SK-N-DZ (cell line): Measurements from ENCODE around the gene BIN1. TPM values are rescaled to one million over a fixed set of nuclear protein-coding genes. Genes with fewer than 3 reads are reported as not detected.

Experiments
- DNase-seq: peaks from one replicate; pipeline ENCODE4 v3.0.0-alpha.2; 2015; ENCODE audit warnings: low spot score
- polyA plus RNA-seq, 2 experiments: library from polyadenylated mRNA; depleted of rRNA; stranded (reverse); fragments of >200 nt; gene quantifications; 2 replicates each; pipeline ENCODE4 v1.2.3, GENCODE V29; 2014

BIN1 gene, protein sequence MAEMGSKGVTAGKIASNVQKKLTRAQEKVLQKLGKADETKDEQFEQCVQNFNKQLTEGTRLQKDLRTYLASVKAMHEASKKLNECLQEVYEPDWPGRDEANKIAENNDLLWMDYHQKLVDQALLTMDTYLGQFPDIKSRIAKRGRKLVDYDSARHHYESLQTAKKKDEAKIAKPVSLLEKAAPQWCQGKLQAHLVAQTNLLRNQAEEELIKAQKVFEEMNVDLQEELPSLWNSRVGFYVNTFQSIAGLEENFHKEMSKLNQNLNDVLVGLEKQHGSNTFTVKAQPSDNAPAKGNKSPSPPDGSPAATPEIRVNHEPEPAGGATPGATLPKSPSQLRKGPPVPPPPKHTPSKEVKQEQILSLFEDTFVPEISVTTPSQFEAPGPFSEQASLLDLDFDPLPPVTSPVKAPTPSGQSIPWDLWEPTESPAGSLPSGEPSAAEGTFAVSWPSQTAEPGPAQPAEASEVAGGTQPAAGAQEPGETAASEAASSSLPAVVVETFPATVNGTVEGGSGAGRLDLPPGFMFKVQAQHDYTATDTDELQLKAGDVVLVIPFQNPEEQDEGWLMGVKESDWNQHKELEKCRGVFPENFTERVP
- polyA plus RNA-seq (2014; cell fraction: cytosol; rRNA removed), result 73.3 and 73.9 TPM in 2 replicates
- polyA plus RNA-seq (2014; cell fraction: nucleus; rRNA removed), result 151 and 178 TPM in 2 replicates

DNA sequence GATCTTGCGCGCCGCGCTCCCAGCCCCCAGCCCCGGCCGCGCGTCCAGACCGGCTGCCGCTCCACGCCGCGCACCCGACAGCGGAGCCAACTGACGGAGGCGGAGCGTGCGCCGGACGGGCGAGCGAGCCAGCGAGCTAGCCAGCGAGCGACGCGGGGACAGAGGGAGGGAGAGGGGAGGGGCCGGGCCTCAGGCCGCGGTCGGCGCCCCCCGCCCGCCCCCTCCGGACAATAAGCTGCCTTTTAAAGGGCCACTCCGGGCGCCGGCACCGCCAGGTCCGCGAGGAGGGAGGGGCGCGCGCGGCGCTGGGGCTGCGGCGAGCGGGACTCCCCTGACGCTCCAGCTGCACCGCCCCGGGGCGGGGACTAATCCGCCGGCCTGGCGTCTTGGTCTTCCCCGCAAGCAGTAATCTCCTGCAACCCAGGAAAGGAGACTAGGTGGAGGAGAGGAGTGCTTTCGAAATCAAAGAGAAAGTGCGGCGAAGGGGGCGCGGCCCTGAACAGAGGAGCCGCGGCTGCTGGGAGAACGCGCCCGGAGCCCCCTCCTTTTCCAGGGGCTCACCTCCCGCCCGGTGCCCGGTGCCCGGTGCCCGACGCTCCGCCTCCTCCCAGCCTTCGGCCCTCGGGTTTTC is at the start of gene BIN1:
Gene BIN1, minus strand, starts transcription at position 164 of the 631 bp plus-strand sequence. CDS start 211 bp downstream, outside the sequence.
- DNase-seq, result peak; percentile 85

DNA sequence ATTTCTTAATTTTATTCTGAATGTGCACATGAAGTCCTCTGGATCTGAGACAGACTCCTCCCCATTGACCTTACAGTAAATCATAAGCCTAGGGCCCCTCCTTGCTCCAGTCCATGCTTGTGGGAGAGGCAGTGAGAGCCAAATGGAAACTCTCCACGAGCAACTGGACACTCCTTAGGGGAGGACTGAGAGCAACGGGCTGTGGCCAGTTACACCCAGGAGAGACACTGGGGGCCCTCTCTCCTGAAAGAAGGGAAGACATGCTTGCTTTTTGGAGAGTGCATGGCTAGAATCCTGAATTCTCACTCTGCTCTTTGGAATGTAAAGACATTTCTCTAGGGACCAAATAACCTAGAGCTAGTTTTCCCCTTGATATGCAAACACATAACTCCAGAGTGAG is 49.0 kb upstream of the BIN1 start:
- DNase-seq, result no peak

DNA sequence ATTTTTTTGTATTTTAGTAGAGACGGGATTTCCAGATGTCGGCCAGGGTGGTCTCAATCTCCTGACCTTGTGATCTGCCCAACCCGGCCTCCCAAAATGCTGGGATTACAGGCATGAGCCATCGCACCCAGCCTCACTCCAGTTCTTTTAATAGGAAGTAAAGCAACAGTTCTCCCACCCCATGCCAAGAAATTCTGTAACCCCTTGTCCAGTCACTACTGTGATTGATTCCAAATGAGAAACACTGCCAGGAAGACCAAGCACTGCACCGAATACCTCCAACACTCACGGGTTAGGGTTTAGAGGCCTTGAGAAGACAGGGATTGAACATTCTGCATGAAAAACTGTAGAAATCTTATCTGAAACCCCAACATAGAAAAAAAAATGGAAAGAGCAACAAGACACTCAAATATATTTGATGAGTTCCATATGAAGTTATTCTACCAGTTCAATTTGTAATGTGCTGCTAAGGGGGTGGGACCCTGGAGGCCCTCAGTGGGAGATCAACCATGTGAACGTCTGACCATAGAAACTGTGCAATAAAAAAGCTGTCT is 48.2 kb upstream of the BIN1 start:
- DNase-seq, result no peak

DNA sequence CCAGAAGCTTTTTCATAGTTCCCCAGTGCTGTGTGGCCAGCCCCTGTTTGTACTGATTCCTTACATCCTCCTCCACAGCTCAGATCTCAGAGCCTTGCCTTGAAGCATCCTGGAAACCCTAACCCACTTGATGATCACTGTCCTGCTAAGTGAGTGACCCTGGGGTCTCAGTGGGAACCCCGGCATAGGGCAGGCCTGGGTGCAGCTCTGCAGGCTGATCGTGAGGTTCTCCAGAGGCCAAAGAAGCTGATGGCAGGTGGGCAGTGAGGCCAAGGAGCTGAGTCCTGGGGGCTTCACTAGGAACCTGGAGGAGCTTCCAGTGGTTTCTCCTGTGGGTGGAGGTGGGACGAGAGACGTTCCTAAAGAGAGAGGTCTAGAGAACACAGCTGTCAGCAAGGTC is 47.4 kb upstream of the BIN1 start:
- no peak for DNase-seq

DNA sequence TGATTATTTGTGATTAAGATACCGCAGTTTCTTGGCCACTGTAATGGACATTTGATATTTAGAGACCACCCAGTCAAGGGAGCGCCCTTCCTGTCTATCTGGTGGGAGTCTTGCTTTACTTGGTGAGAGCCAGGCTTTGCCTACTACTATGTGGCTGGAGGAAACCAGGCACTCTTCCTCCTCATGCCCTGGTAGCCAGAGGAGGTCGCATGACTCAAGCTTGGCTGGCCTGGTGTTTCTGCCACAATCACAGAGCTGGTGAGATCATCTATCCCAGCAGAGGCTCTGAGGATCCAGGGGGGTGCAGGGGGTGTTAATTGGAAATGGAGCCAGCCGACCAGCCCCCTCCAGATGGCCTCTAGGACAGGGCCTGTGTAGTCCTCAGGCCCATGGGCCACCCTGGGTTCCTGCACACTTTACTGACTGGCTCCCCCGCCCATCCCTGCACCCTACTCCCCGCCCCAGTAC is 46.8 kb upstream of the BIN1 start:
- DNase-seq, result no peak

DNA sequence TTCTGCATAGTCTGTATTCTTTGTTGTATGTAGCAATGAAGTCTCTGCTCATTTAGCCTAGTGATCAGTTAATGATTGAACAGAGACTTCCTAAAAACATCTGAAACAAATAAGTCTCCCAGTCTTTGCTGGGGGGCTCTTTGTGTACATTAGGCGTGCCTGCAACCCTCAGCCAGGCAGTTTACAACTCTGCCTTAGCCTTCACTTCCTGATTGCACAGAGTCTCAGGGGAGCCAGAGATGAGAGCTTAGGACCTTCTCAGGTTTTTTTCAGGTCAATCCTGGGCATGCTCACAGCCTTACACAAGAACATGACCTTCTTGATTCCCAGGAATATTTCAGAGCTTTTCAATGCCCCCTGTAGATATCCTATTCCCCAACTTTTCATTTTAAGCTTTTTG is 44.0 kb upstream of the BIN1 start:
- no peak for DNase-seq

DNA sequence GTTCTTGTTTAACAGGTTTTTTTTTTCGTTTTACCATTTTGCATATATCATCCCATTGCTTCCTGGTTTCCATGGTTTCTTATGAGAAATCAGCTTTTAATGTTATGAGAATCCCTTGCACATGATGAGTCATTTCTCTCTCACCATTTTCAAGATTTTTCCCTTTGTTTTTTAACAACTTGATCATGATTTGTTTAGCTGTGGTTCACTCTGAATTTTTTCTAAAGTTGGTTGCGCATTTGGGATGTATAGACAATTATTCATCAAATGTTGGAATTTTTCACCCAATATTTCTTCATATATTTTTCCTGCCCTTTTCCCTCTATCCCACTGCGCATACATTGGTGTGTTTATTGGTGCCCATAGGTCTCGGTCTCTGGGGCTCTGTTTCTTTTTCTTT is 42.4 kb upstream of the BIN1 start:
- no peak for DNase-seq

DNA sequence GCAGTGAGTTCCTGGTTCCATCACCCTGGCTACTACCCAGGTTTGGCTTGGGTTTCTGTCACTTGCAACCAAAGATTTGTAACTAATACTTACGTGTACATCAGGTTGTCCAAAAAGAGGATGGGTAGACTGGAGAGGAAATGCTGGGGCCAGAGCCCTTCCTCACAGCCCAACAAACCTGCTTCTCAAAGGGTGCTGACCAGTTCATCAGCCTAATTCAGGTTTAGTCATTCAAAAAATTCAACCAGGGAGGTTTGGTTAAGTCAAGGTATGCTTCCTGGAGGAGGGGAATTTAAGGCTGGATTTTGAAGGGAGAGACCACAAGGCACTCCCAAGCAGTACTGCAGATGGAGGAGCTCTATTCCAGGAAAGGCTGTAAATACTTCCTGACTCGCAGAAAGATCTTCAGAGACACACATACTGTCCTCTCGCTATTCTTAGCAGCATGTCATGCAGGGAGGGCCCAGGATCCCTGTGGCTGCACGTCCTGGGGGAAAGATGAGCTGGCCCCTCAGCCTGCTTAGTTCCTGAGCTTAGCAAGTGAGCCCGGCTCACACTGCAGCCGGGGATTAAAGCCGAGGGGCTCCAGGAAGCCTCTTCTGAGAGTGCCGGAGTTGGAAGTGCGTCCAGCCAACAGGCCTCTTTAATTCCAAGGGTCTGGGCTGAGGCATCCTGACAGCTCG is 40.0 kb upstream of the BIN1 start:
- no peak for DNase-seq

DNA sequence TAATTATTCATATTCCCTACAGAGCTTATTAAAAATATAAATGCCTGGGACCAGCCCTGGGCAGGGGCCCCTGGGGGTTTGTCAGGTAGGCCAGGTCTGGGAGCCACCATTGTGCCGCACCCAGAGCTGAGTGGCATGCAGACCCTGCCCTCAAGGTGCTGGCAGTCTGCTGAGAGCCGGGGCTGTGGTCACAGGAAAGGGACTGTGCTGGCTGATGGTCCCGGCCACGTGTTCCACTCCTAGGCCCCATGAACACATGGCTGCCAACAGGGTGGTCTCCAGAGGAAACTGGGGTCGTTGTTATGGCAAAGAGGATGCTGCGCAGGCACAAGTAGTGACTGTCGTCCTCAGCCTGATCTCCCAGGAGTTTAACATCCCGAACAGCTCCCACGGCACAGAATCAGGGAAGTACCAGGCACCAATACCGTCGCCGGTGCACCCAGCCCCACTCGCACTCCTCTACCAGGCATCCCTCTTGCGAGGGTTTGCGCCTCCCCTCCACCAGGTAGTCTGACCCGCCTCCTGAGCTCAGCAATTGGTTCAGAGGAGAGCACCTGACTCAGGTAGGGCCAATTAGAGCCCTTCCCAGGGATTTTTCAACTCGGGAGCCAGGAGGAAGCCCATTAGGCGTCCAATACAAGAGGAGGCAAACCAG is 39.2 kb upstream of the BIN1 start:
- DNase-seq, result no peak

DNA sequence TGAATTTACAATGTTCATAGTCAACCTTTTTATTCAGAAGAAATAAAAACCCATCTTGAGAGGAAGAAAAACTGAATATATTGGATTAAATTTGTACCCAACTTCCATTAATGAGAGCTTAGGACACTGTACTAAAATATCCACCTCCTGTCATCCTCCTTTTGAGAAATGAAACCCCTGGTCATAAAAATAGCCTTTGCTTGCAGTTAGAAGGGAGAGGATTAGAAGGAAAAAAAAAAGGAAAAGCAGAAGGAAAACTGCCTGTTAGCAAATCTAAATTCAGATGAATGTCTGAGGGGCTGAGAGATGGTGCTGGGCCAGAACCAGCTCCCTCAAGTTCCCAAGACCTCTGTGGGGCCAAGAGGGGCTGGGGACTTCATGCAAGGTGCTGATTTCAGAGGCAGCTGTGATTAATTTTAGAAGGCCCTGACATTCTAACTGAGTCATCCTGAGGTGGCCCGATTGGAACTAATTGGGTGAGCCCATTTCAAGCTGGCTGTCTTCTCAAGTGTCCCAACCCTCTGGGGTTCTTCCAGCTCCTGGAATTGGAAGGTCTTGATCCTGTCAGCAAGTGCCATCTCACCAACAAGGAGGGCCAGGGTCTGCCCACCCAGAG is 38.4 kb upstream of the BIN1 start:
- DNase-seq, result no peak

DNA sequence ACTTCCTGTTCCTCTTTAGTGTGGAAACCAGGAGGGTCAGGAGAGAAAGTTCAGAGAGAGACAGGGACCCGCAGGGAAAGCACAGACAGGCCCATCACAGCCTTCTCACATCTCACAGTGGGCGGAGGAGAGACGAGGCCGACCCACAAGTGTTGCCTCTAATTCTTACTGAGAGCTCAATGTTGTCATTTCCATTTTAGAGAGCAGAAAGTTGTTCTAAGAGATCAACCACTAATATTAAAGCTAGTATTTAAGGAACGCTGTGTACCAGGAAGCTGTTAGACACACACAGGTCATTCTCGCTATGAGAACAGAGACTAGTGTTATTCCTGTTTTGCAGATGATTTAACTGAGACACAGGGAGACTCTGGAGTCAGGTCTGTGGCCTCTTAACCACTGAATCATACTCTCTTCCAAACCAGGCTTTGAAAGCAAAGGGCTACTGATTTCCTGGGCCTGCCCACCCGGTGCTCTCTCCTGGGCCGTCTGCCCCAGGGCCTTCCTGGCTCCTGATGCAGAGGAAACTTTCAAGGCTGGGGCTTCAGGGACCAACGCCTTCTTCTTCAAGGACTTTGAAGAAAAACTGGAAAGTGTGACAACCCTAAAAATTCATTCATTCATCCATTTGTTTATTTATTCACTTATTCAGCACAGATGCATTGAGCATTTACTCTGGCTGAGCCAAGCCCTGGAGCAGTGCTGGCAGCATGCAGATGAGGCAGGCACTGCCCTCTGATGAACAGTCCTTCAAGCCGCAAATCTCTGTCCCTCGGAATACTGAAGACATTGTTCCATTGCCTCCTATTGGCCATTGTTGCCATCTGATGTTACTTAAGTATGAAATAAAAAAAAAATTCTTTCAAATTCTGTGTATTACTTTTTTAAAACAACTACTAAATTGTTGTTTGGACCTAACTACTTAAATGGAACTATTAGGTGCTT is 37.2 kb upstream of the BIN1 start:
- DNase-seq, result no peak

DNA sequence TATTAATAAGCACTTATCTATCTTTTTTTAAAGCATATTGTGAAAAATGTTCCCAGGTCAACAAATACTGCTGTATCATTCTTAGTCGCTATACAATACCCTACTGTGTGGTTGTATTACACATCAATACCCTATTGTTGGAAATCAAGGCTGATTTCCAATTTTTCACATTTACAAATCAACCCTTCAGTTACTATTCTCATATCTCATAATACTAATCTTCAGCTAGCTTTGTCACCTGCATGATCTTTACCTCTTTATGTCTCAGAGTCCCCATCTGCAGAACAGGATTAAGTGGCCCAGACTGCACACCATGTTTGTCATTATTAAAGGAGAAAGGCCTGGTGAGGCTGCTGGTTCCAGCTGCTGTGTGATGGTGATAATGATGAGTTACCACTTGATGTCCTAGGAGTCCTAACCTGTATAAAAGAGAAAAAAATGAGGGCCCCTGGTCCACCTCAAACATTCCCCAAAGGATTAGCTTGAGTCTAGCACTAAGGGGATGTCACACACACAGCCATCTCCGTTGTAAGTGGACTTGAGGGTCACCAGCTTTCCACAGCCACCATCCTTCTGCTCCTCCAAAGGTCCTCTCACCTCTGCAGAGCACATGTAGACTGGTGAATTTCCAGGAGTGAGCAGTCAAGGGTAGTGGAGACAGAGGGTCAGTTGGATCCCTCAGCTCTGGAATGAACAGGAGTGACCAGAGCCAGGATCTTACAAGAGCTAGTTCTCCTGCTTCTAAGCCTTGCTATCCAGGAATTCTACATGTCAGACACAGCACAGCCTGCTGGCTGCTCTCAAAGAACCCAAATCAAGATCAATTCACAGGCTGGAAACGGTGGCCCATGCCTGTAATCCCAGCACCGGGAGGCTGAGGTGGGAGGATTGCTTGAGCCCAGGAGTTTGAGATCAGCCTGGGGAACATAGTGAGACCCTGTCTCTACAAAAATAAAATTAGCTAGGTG is 36.0 kb upstream of the BIN1 start:
- no peak for DNase-seq

DNA sequence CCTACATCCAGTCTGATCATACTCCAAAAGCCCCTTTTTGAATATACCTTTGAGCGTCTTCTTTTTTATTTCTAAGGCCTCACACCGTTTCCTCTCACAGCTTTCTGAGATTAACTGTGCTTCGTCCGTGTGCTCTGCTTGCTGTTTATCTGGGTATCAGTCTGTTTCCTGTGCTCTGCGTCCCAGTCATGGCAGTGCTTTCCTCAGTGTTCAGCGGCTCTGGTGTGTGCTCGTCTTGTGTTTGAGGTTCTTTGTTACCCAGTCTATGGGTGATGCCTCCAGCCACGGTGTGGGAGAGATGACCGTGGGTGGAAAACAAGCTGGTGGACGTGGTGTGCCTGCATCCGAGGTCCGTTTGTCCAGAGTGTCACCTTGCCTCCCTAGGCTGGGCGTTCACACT is 33.6 kb upstream of the BIN1 start:
- DNase-seq, result no peak

DNA sequence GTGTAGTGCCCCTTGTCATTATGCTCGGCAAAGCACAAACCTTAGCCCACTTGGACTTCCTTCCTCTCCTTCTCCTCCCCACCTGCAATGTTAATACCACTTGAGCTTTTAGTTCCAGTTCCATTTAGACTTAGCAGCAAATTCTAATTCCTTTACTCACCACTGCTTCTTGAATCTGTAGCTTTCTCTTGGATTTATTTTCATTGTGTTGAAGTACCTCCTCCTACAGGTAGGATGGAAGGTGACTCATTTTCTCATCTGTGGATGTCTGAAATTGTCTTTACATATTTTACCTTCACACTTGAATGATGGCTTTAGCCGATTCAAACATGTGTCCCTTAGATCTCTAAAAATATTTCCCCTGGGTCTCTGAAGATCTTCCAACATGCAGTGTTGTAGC is 32.8 kb upstream of the BIN1 start:
- no peak for DNase-seq

DNA sequence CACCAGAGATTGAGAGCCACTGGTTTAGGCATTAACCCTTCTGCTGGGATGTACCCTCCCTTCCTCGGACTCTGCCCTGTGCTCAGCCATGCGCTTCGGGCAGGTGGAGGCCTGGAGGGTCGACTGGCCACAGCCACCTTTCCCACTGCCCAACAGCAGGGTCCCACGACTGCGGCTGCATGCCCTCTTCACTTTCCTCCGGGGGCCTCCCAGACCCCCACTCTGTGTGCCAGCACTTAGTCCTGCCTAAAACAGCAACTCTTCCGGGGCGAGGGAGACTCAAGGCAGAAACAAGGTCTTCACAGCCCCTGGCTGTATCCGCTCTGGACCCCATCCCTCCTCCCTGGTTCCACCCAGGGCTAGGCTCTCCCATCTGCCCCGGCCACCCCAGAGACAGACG is 31.3 kb upstream of the BIN1 start:
- DNase-seq, result no peak

DNA sequence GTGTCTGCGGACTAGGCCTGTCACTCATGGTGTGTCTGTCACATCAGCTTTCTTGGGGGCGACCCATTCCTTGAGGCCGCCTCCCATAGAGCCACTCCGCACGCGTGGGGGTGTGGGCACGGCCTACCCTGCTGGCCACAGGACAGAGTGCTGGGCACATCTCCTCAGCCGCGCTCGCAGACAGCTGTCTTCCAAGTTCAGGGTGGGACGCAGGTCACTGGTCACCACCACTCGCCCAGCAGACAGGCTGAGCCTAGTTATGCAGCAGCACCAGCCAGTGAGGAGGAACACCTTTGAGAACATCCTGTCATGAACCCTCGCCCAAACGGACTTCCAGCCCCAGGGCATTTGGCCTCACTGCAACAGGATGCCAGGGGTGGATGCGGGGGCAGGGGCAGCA is 30.8 kb upstream of the BIN1 start:
- no peak for DNase-seq

DNA sequence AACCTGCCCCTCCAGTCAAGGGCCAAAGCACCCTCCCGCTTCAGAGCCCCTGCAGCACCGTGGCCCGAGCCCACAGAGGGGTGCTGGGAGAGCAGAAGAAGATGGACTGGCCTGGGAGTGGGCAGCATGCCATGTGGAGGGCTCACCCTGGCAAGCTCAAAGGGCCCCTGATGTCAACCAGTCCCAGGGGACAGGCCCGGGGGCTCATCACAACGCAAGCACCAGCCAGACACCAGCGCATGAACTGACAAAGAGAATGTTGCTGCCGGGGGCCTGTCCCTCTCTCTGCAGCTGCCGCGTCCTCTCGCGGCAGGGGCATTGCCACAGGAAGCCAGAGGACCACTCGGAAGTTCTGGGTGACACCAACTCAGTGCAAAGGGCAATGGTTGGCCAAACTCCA is 30.3 kb upstream of the BIN1 start:
- DNase-seq, result no peak
